Dermis microvascular lymphatic vessel endothelial cell (primary cell): ENCODE measurements around the gene BLTP3A. TPM values are rescaled to one million over a fixed set of nuclear protein-coding genes. Genes with fewer than 3 reads are reported as not detected.

ENCODE experiments used
- DNase-seq, 2 donors: peaks; one replicate each; pipeline versions ENCODE4 v3.0.0 to v3.0.0-alpha.2; 2010; ENCODE audit warnings: low read depth in 2 of 2
- total RNA-seq: library from RNA; depleted of rRNA; stranded (reverse); fragments of >200 nt; gene quantifications from 2 replicates; pipeline ENCODE4 v1.2.1, GENCODE V29; 2014

The BLTP3A gene
- total RNA-seq, 1 donor from 2014 or later = 7.6 TPM

- DNase-seq = no peak
Observed at GRCh38 chr6:34819571-34820480, 27.9 kb downstream of the BLTP3A start.

- no peak for DNase-seq
Observed at GRCh38 chr6:34829137-34829536, 37.3 kb downstream of the BLTP3A start.

- DNase-seq = no peak
Observed at GRCh38 chr6:34832942-34833341, 41.1 kb downstream of the BLTP3A start.

GRCh38 chr6:34834789-34835518 is 43.1 kb downstream of the BLTP3A start:
- peak; percentile 26 to 63 for DNase-seq

- DNase-seq = no peak
Observed at GRCh38 chr6:34836008-34836407, 44.1 kb downstream of the BLTP3A start.

- DNase-seq = no peak
Observed at GRCh38 chr6:34836451-34836850, 44.6 kb downstream of the BLTP3A start.

- no peak for DNase-seq
Observed at GRCh38 chr6:34837528-34837927, 45.6 kb downstream of the BLTP3A start.

GRCh38 chr6:34839666-34840352 is 47.9 kb downstream of the BLTP3A start:
- peak; percentile 14 to 16 for DNase-seq

Other genes starting within 250 kb of the BLTP3A start
- gene SPDEF, start 235.8 kb upstream of the BLTP3A start, total RNA-seq = under 0.01 TPM in 1 of 2 replicates, not detected in the other
- gene ILRUN, start 95.3 kb upstream of the BLTP3A start, total RNA-seq = 42.4 and 57.8 TPM in 2 replicates
- gene SNRPC, start 34.6 kb upstream of the BLTP3A start, total RNA-seq = 42.1 and 66.2 TPM in 2 replicates
- gene TAF11, start 96.0 kb downstream of the BLTP3A start, total RNA-seq = 26.8 and 27.3 TPM in 2 replicates
- gene ANKS1A, start 97.2 kb downstream of the BLTP3A start, total RNA-seq = 20.0 and 30.2 TPM in 2 replicates